Mammary epithelial cell (primary cell): ENCODE measurements around the gene CPA2.

Source experiments
- EZH2 ChIP-seq: IDR thresholded peaks from 2 replicates; pipeline ENCODE4 v1.6.1; 2012; ENCODE audit warnings: low read length, inconsistent platforms, borderline replicate concordance
- TF ChIP-seq, protein P1 (sequence below), 2 donors: IDR thresholded peaks in 1 of 2; conservative IDR thresholded peaks in 1 of 2; 2 replicates each; pipeline ENCODE4 v1.5.1; 2011 to 2012; ENCODE audit warnings: inconsistent platforms in 2 of 2, low read length in 2 of 2, mild to moderate bottlenecking in 2 of 2, control low read depth in 1 of 2, low read depth in 1 of 2; ENCODE audit not compliant: insufficient read depth in 1 of 2; ENCODE audit errors: extremely low read depth in 1 of 2

DNA sequence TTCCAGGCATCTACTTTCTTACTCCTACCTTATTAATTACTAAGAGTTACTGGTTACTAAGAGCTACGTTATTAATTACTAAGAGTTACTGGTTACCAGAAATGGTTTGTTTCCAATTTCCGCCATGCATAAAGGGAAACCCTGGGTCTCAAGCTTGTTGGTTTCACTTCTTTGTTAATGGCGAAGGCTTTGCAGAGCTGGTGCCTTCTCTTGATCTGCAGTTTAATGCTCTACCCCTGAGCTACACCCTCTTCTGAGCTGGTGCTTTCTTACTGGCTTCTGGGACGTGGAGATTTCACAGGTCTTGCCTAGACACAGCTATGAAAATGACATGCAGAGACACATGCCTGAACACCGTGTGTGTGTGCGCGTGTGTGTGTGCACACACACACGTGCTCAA lies 26.9 kb downstream of the CPA2 start:
- TF ChIP-seq, protein P1, sequence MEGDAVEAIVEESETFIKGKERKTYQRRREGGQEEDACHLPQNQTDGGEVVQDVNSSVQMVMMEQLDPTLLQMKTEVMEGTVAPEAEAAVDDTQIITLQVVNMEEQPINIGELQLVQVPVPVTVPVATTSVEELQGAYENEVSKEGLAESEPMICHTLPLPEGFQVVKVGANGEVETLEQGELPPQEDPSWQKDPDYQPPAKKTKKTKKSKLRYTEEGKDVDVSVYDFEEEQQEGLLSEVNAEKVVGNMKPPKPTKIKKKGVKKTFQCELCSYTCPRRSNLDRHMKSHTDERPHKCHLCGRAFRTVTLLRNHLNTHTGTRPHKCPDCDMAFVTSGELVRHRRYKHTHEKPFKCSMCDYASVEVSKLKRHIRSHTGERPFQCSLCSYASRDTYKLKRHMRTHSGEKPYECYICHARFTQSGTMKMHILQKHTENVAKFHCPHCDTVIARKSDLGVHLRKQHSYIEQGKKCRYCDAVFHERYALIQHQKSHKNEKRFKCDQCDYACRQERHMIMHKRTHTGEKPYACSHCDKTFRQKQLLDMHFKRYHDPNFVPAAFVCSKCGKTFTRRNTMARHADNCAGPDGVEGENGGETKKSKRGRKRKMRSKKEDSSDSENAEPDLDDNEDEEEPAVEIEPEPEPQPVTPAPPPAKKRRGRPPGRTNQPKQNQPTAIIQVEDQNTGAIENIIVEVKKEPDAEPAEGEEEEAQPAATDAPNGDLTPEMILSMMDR (conservative IDR thresholded peaks at IDR 0.05 in 1 of 2, IDR thresholded peaks at IDR 0.05 in 1 of 2; ENCODE audit: extremely low read depth in 1 of 2, insufficient read depth in 1 of 2, low read depth in 1 of 2, low read length in 2 of 2), result no peak
- TF ChIP-seq EZH2, result no peak
